ENCODE results near the gene JPH4. TPM values are rescaled to one million over a fixed set of nuclear protein-coding genes. Genes with fewer than 3 reads are reported as not detected.

JPH4 gene
- total RNA-seq = not detected in 2 replicates

DNA sequence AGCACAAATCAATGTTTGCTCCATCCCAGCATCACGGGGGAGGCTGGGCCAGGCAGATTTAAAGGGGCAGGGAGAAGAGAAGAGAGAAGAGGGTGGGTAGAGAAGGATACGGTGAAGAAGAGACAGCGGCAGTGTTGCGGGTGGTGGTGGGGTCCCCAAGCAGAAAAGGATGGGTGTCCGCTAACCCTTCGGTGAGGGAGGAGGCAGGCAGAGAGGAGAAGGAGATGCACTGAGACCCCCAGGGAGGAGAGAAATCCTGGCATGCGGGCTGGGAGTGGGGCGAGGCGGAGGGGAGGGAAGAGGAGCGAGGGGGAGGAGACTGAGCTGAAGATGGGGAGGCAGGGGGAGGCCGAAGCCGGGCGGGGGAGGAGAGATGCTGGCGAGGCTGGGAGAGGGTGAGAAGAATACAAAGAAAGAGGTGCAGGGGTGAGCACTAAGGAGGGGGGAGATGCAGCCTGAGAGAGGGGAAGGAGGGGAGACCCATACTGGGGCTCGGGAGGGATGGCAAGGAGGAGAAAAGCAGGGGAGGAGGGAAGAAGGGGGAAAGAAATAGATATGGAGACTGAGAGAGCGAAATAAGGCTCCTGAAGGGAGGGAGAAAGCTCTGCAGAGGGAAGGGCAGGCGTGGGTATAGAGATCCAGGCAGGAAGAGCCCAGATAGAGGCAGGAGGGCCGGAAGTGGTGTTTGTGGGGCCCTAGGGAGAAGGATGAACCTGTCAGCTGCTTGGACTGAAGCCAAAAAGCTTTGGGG is at the start of gene JPH4:
Gene JPH4, minus strand, starts transcription at position 231 of the 751 bp plus-strand sequence. CDS start 1,337 bp downstream, outside the sequence.

DNA sequence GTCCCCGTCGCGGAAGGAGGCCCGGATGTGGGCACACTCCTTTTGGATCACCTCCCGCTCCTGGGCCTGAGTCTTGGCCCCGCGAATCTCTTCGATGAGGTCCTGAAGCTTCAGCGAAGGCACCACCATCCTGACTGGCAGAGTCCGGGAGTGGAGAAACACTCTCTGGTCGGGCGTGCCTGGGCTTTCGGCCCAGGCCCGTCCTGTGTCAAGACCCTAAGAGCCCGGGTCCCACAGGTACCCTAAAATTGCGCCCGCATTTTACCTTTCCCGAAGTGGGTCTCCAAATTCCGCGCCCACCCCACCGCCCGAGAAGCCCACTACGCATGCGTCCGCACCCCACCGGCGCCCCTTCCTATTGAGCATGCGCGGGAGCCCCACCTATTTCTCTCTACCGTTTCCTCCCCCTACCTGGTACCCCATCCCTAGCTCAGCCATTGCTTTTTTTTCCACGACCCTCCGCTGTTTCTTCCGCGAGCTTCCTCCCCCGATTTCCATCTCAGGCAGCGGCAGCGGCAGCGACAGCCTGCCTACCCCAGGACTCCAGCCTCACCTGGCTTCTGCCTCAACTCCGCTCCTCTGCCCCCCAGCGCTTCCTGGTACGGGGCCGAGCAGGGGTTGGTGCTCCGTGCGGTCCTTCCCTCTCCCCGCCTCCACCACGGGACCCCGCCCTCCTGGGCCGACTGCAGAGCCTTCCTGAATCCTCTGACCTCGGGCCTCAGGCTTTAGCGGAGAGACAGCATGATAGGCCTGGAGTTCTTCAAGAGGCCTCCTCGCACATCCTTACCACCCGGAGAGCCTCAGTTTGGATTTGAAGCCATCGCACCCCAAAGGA is 11.2 kb downstream of the JPH4 start, which contains the start of gene AP1G2:
Gene AP1G2, minus strand, starts transcription at position 606 of the 835 bp plus-strand sequence. Its CDS starts 477 bp downstream, at position 129.

DNA sequence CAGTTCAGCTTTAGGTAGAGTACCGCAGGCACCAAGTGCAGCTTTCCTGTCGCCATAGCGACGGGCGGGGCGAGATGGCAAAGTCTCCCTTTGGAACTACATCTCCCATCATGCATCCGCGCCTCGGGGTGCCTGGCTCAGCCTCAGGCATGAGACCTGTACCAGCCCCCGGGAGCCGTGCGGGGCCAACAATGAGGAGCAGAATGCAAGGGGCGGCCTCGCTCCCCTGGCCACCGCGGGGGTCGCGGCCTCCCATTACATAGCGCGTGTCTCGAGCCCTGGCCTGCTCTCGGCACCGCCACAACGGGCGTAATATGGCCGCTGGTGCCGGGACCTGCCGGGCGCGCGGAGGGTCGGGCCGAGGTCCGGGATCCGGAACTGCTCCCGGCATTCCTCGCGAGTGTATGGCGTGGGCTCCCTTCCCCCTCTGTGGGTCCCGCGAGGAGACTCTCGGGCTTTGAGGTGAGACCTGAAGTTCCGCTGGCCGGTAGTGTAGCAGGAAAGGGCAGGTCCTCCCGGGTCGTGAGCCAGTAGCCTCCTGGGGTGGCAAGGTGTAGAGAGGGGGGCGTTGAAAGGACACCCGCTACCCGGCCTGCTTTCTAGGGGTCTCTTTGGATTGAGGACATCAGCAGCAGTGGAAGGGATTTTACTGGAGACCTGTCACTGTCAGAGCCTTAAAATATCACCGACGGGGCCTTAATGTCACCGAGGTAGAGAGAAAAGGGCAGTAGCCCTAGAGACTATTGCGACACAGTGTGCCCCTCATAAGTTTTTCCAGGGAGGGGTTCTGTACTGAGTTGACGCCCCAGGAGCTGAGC is 22.5 kb downstream of the JPH4 start, which contains the start of gene THTPA:
Gene THTPA, plus strand, starts transcription at position 390 of the 818 bp plus-strand sequence. CDS start 487 bp downstream, outside the sequence.

GRCh38 chr14:23551266-23552028 is 27.1 kb downstream of the JPH4 start, which contains the start of gene ZFHX2:
Gene ZFHX2, minus strand, starts transcription at chr14:23551765. Its CDS starts 16,440 bp downstream, at chr14:23535325.

Other genes with a start within 250 kb of the JPH4 start
- 1.5 and 8.7 TPM in 2 replicates for gene SLC22A17, start 225.9 kb downstream of the JPH4 start, total RNA-seq
- 6.3 and 7.7 TPM in 2 replicates for gene EFS, start 213.6 kb downstream of the JPH4 start, total RNA-seq
- gene IL25, start 206.0 kb downstream of the JPH4 start, total RNA-seq = not detected in 2 replicates
- gene CMTM5, start 201.7 kb downstream of the JPH4 start, total RNA-seq = not detected in 2 replicates
- not detected in 2 replicates for gene MYH6, start 170.5 kb downstream of the JPH4 start, total RNA-seq
- gene MYH7, start 143.1 kb downstream of the JPH4 start, total RNA-seq = under 0.01 TPM in 1 of 2 replicates, not detected in the other
- 50.1 and 75.9 TPM in 2 replicates for gene NGDN, start 109.1 kb downstream of the JPH4 start, total RNA-seq
- gene ZFHX2, start 27.0 kb downstream of the JPH4 start, total RNA-seq = under 0.01 and 0.24 TPM in 2 replicates
- 5.5 and 6.7 TPM in 2 replicates for gene THTPA, start 22.5 kb downstream of the JPH4 start, total RNA-seq
- 37.3 and 56.4 TPM in 2 replicates for gene AP1G2, start 11.0 kb downstream of the JPH4 start, total RNA-seq
- not detected in 2 replicates for gene DHRS2, start 57.6 kb upstream of the JPH4 start, total RNA-seq